GM23338 (cell line): ENCODE results near the gene DCUN1D4. TPM values are rescaled to one million over a fixed set of nuclear protein-coding genes. Genes with fewer than 3 reads are reported as not detected.

ENCODE experiments used
- ATAC-seq: fragments of 200-7000 bp; cut with Tn5 transposase; 3 replicates; pipeline ENCODE4 v1.9.1; 2020
- DNase-seq: peaks from one replicate; pipeline ENCODE4 v3.0.0-alpha.2; 2015; ENCODE audit warnings: low spot score
- H2AFZ ChIP-seq: fragments of 200-600 bp; sonication (generic); 2 replicates; pipeline ENCODE4 v1.8.0; 2016; ENCODE audit warnings: antibody characterized with exemption, mild to moderate bottlenecking, moderate library complexity
- H3F3A ChIP-seq: fragments of 200-600 bp; sonication (generic); replicated peaks from 2 replicates; pipeline ENCODE4 v1.8.0; 2017; ENCODE audit warnings: antibody characterized with exemption, mixed run types, low read depth
- H3K27ac ChIP-seq: fragments of 200-600 bp; sonication (generic); 2 replicates; pipeline ENCODE4 v1.6.1; 2016; ENCODE audit warnings: low read depth
- H3K27me3 ChIP-seq: fragments of 200-600 bp; sonication (generic); 2 replicates; pipeline ENCODE4 v1.8.0; 2016; ENCODE audit warnings: mild to moderate bottlenecking, mixed run types, moderate library complexity; ENCODE audit not compliant: insufficient read depth
- H3K36me3 ChIP-seq: fragments of 200-600 bp; sonication (generic); 2 replicates; pipeline ENCODE4 v1.8.0; 2016; ENCODE audit warnings: mild to moderate bottlenecking; ENCODE audit not compliant: insufficient read depth
- H3K4me1 ChIP-seq: fragments of 200-600 bp; sonication (generic); 2 replicates; pipeline ENCODE4 v1.8.0; 2016; ENCODE audit warnings: mild to moderate bottlenecking, moderate library complexity; ENCODE audit not compliant: insufficient read depth
- H3K4me2 ChIP-seq: fragments of 200-600 bp; sonication (generic); 2 replicates; pipeline ENCODE4 v1.7.1; 2017; ENCODE audit warnings: mixed run types
- H3K4me3 ChIP-seq: fragments of 200-600 bp; sonication (generic); 2 replicates; pipeline ENCODE4 v1.6.1; 2016; ENCODE audit warnings: mixed run types
- H3K79me2 ChIP-seq: fragments of 200-600 bp; sonication (generic); replicated peaks from 2 replicates; pipeline ENCODE4 v1.8.0; 2017; ENCODE audit warnings: mild to moderate bottlenecking; ENCODE audit not compliant: insufficient read depth
- H3K9me2 ChIP-seq: fragments of 200-600 bp; sonication (generic); 2 replicates; pipeline ENCODE4 v1.8.0; 2017; ENCODE audit not compliant: insufficient read depth
- H4K20me1 ChIP-seq: fragments of 200-600 bp; sonication (generic); replicated peaks from 2 replicates; pipeline ENCODE4 v1.8.0; 2017; ENCODE audit warnings: mild to moderate bottlenecking; ENCODE audit not compliant: insufficient read depth
- H3K27ac Mint-ChIP-seq: 2 replicates; pipeline ENCODE4 v1.8.0; 2020; ENCODE audit warnings: inconsistent platforms, mild to moderate bottlenecking, moderate library complexity, mixed read lengths
- H3K27me3 Mint-ChIP-seq: 3 replicates; pipeline ENCODE4 v1.8.0; 2022; ENCODE audit warnings: low read depth, mild to moderate bottlenecking, moderate library complexity, mixed read lengths, inconsistent platforms; ENCODE audit not compliant: insufficient read depth, poor library complexity
- H3K36me3 Mint-ChIP-seq: 3 replicates; pipeline ENCODE4 v1.8.0; 2021; ENCODE audit warnings: low read depth, mild to moderate bottlenecking, inconsistent platforms, moderate library complexity, mixed read lengths
- H3K4me1 Mint-ChIP-seq: 3 replicates; pipeline ENCODE4 v1.8.0; 2020; ENCODE audit warnings: mild to moderate bottlenecking, inconsistent platforms, mixed read lengths
- H3K4me3 Mint-ChIP-seq: 3 replicates; pipeline ENCODE4 v1.8.0; 2021; ENCODE audit warnings: moderate library complexity, mild to moderate bottlenecking, inconsistent platforms, mixed read lengths
- H3K9me3 Mint-ChIP-seq: 3 replicates; pipeline ENCODE4 v1.8.0; 2020; ENCODE audit warnings: moderate library complexity, mild to moderate bottlenecking, inconsistent platforms, mixed read lengths
- CREB1 ChIP-seq: fragments of 250-450 bp; sonication (Bioruptor Pico); IDR thresholded peaks from 2 replicates; pipeline ENCODE4 v1.5.0; 2020; ENCODE audit warnings: low read depth, mild to moderate bottlenecking, moderate library complexity
- CTCF ChIP-seq, 2 experiments: fragments of 200-600 bp in 1 of 2; sonication (generic) in 1 of 2; conservative IDR thresholded peaks; 2 replicates each; pipeline versions ENCODE4 v1.5.1 to v1.6.1; 2016 to 2017; ENCODE audit warnings: antibody characterized with exemption in 2 of 2, low read depth in 2 of 2, mild to moderate bottlenecking in 2 of 2, moderate library complexity in 1 of 2
- EZH2 ChIP-seq: fragments of 200-600 bp; sonication (generic); IDR thresholded peaks from one replicate; pipeline ENCODE4 v1.8.0; 2017; ENCODE audit warnings: antibody characterized with exemption, mild to moderate bottlenecking, low read depth; ENCODE audit not compliant: unreplicated experiment
- EZH2phosphoT487 ChIP-seq: fragments of 200-600 bp; sonication (generic); IDR thresholded peaks from one replicate; pipeline ENCODE4 v1.8.1; 2018; ENCODE audit warnings: antibody characterized with exemption; ENCODE audit not compliant: unreplicated experiment
- JUNB ChIP-seq: IDR thresholded peaks from one replicate; pipeline ENCODE4 v1.6.1; 2016; ENCODE audit warnings: antibody characterized with exemption; ENCODE audit not compliant: unreplicated experiment
- NANOG ChIP-seq: IDR thresholded peaks from 2 replicates; pipeline ENCODE4 v1.6.1; 2016; ENCODE audit warnings: antibody characterized with exemption, borderline replicate concordance
- POLR2AphosphoS5 ChIP-seq: IDR thresholded peaks from 2 replicates; pipeline ENCODE4 v1.6.1; 2016; ENCODE audit warnings: antibody characterized with exemption, low read depth
- STAT1 ChIP-seq: IDR thresholded peaks from one replicate; pipeline ENCODE4 v1.6.1; 2016; ENCODE audit warnings: antibody characterized with exemption; ENCODE audit not compliant: unreplicated experiment
- ZNF114 ChIP-seq: fragments of 250-450 bp; sonication (Bioruptor Pico); IDR thresholded peaks from 2 replicates; pipeline ENCODE4 v1.5.0; 2020; ENCODE audit warnings: mild to moderate bottlenecking, moderate library complexity
- polyA plus RNA-seq: library from polyadenylated mRNA; unstranded; fragments of >200 nt; fragmentation: Nextera tagmentation; extraction: Ambion mirVana; gene quantifications from 2 replicates; pipeline ENCODE4 v1.2.1, GENCODE V29; 2016
- total RNA-seq: library from RNA; depleted of rRNA; stranded (reverse); fragments of >200 nt; shearing (Covaris generic); gene quantifications from 2 replicates; pipeline ENCODE4 v1.2.3, GENCODE V29; 2014
- TF ChIP-seq, protein P1 (sequence below): IDR thresholded peaks from one replicate; pipeline ENCODE4 v1.6.1; 2018; ENCODE audit warnings: antibody characterized with exemption; ENCODE audit not compliant: unreplicated experiment

The DCUN1D4 gene
- total and polyA plus RNA-seq, 2 experiments from 2014 or later, result 26.1 to 54.8 TPM

GRCh38 chr4:51942833-51943215 is 99.9 kb downstream of the DCUN1D4 start:
- Histone ChIP-seq H3K4me3 (no peak overlapping the region), H3F3A (no peaks in the 10 kb centered on the region), H3K9me2 (no peaks in the 10 kb centered on the region), H3K4me2 (no peak overlapping the region), H3K36me3 (no peaks in the 10 kb centered on the region), H3K27me3 (no peaks in the 10 kb centered on the region), H3K79me2 (no peaks in the 10 kb centered on the region), H2AFZ (no peak overlapping the region), H3K27ac (no peak overlapping the region), H4K20me1 (no peaks in the 10 kb centered on the region), H3K4me1 (no peaks in the 10 kb centered on the region)
- Mint-ChIP-seq H3K9me3 (peaks cover 21% of the 10 kb centered on the region), H3K27ac (no peak overlapping the region), H3K36me3 (peaks cover 5% of the 10 kb centered on the region; the same call in 1 of the 3 replicates), H3K4me1 (no peaks in the 10 kb centered on the region), H3K27me3 (peaks cover 7% of the 10 kb centered on the region), H3K4me3 (no peak overlapping the region)
- no peak for DNase-seq
- no peak for TF ChIP-seq POLR2AphosphoS5
- TF ChIP-seq, protein P1, sequence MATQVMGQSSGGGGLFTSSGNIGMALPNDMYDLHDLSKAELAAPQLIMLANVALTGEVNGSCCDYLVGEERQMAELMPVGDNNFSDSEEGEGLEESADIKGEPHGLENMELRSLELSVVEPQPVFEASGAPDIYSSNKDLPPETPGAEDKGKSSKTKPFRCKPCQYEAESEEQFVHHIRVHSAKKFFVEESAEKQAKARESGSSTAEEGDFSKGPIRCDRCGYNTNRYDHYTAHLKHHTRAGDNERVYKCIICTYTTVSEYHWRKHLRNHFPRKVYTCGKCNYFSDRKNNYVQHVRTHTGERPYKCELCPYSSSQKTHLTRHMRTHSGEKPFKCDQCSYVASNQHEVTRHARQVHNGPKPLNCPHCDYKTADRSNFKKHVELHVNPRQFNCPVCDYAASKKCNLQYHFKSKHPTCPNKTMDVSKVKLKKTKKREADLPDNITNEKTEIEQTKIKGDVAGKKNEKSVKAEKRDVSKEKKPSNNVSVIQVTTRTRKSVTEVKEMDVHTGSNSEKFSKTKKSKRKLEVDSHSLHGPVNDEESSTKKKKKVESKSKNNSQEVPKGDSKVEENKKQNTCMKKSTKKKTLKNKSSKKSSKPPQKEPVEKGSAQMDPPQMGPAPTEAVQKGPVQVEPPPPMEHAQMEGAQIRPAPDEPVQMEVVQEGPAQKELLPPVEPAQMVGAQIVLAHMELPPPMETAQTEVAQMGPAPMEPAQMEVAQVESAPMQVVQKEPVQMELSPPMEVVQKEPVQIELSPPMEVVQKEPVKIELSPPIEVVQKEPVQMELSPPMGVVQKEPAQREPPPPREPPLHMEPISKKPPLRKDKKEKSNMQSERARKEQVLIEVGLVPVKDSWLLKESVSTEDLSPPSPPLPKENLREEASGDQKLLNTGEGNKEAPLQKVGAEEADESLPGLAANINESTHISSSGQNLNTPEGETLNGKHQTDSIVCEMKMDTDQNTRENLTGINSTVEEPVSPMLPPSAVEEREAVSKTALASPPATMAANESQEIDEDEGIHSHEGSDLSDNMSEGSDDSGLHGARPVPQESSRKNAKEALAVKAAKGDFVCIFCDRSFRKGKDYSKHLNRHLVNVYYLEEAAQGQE, result no peak
- no peak for TF ChIP-seq NANOG
- TF ChIP-seq JUNB, result no peak
- no peak for TF ChIP-seq STAT1
- TF ChIP-seq CTCF (conservative IDR thresholded peaks at IDR 0.05; ENCODE audit: low read depth in 2 of 2), result no peak
- TF ChIP-seq CREB1 (CRISPR knock-in tag), result no peak
- no peak for ATAC-seq

DNA sequence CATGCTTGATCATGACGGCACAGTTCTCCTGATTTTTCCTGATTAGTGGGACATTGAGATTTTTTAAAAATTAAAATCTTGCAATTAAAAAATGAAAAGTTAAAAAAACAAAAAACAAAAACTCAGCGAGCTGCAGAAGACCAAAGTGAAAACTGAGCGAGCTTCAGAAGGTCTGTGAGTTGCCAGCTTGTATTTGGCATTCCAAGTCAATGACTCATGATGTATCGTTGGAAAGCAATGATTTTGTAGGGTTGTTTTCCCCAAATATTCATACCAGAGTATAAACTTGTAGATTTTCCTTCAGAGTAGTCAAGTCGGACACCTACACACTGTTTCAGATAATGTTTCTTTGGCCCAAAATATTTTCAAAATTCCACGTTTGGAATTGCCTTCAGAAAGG is 100.3 kb downstream of the DCUN1D4 start:
- peaks cover 7% of the 10 kb centered on the region for H3K27me3 Mint-ChIP-seq
- ATAC-seq, result no peak
- Histone ChIP-seq H3F3A (no peaks in the 10 kb centered on the region), H3K79me2 (no peaks in the 10 kb centered on the region), H3K4me3 (no peak overlapping the region), H3K27ac (no peak overlapping the region), H2AFZ (no peak overlapping the region), H4K20me1 (no peaks in the 10 kb centered on the region), H3K9me2 (no peaks in the 10 kb centered on the region), H3K4me1 (no peaks in the 10 kb centered on the region), H3K36me3 (no peaks in the 10 kb centered on the region), H3K4me2 (no peak overlapping the region), H3K27me3 (no peaks in the 10 kb centered on the region)
- no peaks in the 10 kb centered on the region for H3K4me1 Mint-ChIP-seq
- peaks cover 5% of the 10 kb centered on the region; the same call in 1 of the 3 replicates for H3K36me3 Mint-ChIP-seq
- no peak for DNase-seq
- no peak overlapping the region for H3K27ac Mint-ChIP-seq
- peaks cover 23% of the 10 kb centered on the region for H3K9me3 Mint-ChIP-seq
- no peak overlapping the region for H3K4me3 Mint-ChIP-seq
- TF ChIP-seq ZNF114 (CRISPR knock-in tag) (no peak), CTCF (conservative IDR thresholded peaks at IDR 0.05; ENCODE audit: low read depth in 2 of 2) (no peak), POLR2AphosphoS5 (no peak), EZH2 (no peak), EZH2phosphoT487 (no peak), NANOG (no peak)
